ENCODE data around the gene KCNJ11. TPM values are rescaled to one million over a fixed set of nuclear protein-coding genes. Genes with fewer than 3 reads are reported as not detected.
"Not testable (repeated sequence)": the region's sequence is repeated elsewhere in the genome, so short reads cannot be mapped to it uniquely, and the experiment has no call there.

The KCNJ11 gene
- 29.2 TPM for total RNA-seq
- long read RNA-seq, transcript KCNJ11-201 (1 exons, 2,801 nt) = major isoform, 67 of 75 reads
- long read RNA-seq, transcript KCNJ11-204 (2 exons, 2,146 nt) = minor isoform, 5 of 75 reads
- long read RNA-seq, partial matches to known transcripts = 0 of 75 reads
- long read RNA-seq, other reads (novel, unspliced or antisense) = 3 of 75 reads

GRCh38 chr11:17388609-17389210 is at the start of gene KCNJ11:
KCNJ11 (minus strand) TSS chr11:17388659; CDS start chr11:17388091, 568 bp downstream.
- DNase-seq (no peak), ATAC-seq (peak; percentile 26)
- intact Hi-C loops (cut with micrococcal nuclease) = no loop called here

DNA sequence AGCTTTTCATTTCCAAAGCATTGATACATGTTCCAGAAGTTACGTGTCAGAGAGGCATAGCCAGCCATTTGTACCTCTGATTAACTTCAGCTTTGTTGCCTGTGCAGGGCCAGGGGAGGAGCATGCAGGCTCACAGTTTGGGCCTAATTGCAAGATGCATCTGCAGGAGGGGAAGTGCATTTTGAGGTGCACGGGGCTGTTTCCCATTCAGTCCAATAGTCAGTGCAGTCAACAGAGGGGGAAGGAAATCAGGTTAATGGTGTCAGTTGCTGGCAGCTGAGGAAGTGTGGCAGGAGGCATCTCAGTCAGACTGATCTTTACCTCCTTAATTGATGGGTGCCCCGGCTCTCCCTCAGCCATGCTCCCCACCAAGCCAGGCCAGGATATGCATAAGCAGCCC is 48.9 kb upstream of the KCNJ11 start:
- ATAC-seq (no peak), DNase-seq (no peak)
- intact Hi-C loops (cut with micrococcal nuclease) = no loop called here

- no peak for ATAC-seq
- intact Hi-C loops (cut with micrococcal nuclease) = no loop called here
- no peak for DNase-seq
Measured at GRCh38 chr11:17434108-17434507, 45.6 kb upstream of the KCNJ11 start.

DNA sequence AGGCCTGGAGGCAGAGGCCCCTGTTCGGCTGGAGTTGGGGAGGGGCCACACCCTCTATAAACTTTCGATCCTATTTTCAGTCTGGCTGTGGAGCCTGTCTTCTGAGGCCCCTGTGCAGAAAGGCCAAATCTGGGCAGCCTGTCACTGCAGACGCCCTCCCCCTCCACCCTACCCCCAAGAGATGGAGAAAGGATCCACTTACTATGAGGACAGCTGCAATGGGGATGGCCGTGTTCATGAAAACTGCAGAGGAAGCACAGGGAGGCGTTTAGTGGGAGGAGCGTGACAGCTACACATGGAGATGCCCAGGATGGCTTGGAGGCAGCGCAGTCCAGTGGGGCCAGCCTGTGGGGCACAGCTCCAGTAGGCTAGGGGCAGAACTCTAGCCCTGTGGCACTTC is 43.5 kb upstream of the KCNJ11 start:
- ATAC-seq (no peak), DNase-seq (no peak)
- intact Hi-C loops (cut with micrococcal nuclease) = no loop called here

GRCh38 chr11:17431139-17431538 is 42.7 kb upstream of the KCNJ11 start:
- ATAC-seq (no peak), DNase-seq (no peak)
- intact Hi-C loops (cut with micrococcal nuclease) = no loop called here

DNA sequence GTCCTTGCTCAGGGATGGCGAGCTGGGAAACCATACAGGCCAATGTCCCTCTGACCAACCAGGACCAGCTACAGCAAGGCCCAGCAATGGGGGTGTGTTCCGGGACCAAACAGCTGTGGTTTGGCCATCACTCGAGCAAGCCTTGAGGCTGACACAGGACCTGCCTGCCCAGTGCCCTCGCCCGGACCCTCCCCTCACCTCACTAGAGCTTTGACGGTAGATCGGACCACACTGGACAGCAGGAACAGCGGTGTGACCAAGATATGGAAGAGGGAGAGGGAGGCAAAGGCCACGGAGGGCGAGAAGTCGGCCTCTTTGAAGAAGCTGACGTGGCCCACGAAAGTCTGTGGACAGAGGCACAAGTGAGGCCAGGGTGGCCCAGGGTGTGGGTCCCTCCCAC is 42.2 kb upstream of the KCNJ11 start:
- intact Hi-C loops (cut with micrococcal nuclease) = no loop called here
- DNase-seq (no peak), ATAC-seq (no peak)

DNA sequence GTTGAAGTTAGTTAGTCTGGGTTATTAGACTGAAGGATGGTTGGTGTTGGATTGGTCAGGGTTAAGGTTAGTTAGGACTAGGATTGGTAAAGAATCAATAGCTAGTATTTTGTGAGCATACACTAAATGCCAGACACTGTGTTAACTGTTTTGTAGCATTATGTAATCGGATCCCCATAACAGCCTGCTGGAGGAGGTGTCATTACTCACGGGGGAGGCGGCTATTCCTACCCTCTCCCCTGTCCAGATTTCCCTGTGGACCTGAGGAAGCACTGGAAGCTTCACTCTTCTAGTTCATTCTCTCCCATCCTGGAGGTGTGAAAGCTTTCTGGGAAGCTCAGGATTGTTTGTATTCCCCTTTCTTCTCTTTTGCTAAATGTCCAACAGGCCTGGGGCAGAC is 40.5 kb upstream of the KCNJ11 start:
- DNase-seq (no peak), ATAC-seq (no peak)
- intact Hi-C loops (cut with micrococcal nuclease) = no loop called here

GRCh38 chr11:17428261-17428660 is 39.8 kb upstream of the KCNJ11 start:
- intact Hi-C loops (cut with micrococcal nuclease) = no loop called here
- no peak for ATAC-seq
- DNase-seq = no peak

DNA sequence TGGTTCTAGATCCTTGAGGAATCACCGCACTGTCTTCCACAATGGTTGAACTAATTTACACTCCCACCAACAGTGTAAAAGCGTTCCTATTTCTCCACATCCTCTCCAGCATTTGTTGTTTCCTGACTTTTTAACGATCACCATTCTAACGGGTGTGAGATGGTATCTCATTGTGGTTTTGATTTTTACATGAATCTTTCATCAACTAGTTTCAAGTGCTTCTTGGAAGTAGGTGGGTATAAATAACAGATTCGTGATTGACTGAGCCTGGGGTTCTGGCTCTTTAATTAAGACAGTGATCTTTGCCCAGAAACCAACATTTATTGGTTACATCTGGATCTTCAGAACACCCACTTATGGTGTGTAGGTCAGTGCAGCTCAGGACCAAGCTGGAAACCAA is 37.8 kb upstream of the KCNJ11 start:
- DNase-seq; intact Hi-C loops (cut with micrococcal nuclease); ATAC-seq: not testable (repeated sequence)

GRCh38 chr11:17423533-17424310 is 35.3 kb upstream of the KCNJ11 start:
- intact Hi-C loops (cut with micrococcal nuclease) = no loop called here
- DNase-seq = no peak

GRCh38 chr11:17421781-17422180 is 33.3 kb upstream of the KCNJ11 start:
- DNase-seq = no peak
- peak; percentile 72 for ATAC-seq
- intact Hi-C loops (cut with micrococcal nuclease) = no loop called here

More at GRCh38 chr11:17423533-17424310, 35.3 kb upstream of the KCNJ11 start:
- ATAC-seq = no peak

DNA sequence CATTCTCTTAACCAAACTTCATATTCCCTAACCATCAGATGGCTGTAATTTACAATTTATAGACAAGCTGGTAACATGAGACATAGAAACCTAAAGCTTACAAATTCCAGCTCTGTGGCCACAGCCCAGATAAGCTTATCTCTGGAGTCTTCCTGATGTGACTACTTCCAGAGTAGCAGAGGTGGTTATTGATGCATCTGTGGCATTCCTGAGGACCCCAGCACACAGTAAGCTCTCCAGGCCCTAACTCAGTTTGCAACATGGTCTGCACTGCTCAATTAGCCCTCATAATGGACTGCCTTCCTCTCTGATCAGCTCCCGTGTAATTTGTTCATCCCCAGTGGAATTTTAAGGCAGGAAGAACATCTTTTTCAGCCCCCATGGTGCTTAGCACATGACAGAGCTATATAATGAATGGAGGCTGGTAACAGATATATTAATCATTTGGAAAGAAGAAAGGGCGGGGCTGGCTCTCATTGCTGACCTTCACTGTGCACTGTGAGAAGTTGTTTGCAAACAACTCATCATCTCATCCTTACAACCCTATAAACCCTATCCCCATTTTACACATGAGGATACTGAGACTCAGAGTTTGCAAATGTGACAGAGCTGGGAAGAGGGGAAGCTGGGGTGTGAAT is 30.1 kb upstream of the KCNJ11 start:
- no peak for ATAC-seq

GRCh38 chr11:17416492-17416891 is 28.0 kb upstream of the KCNJ11 start:
- ATAC-seq (peak; percentile 6), DNase-seq (no peak)
- intact Hi-C loops (cut with micrococcal nuclease) = no loop called here

More for the DNA sequence above, 30.1 kb upstream of the KCNJ11 start:
- intact Hi-C loops (cut with micrococcal nuclease) = no loop called here
- no peak for DNase-seq

GRCh38 chr11:17415523-17416104 is 27.2 kb upstream of the KCNJ11 start:
- DNase-seq (peak; percentile 63), ATAC-seq (peak; percentile 91)
- intact Hi-C loops (cut with micrococcal nuclease) = no loop called here

- no peak for ATAC-seq
- no peak for DNase-seq
- intact Hi-C loops (cut with micrococcal nuclease) = no loop called here
Measured at GRCh38 chr11:17414992-17415391, 26.5 kb upstream of the KCNJ11 start.

- intact Hi-C loops (cut with micrococcal nuclease) = no loop called here
- DNase-seq (no peak), ATAC-seq (no peak)
Measured at GRCh38 chr11:17414317-17414737, 25.9 kb upstream of the KCNJ11 start.

DNA sequence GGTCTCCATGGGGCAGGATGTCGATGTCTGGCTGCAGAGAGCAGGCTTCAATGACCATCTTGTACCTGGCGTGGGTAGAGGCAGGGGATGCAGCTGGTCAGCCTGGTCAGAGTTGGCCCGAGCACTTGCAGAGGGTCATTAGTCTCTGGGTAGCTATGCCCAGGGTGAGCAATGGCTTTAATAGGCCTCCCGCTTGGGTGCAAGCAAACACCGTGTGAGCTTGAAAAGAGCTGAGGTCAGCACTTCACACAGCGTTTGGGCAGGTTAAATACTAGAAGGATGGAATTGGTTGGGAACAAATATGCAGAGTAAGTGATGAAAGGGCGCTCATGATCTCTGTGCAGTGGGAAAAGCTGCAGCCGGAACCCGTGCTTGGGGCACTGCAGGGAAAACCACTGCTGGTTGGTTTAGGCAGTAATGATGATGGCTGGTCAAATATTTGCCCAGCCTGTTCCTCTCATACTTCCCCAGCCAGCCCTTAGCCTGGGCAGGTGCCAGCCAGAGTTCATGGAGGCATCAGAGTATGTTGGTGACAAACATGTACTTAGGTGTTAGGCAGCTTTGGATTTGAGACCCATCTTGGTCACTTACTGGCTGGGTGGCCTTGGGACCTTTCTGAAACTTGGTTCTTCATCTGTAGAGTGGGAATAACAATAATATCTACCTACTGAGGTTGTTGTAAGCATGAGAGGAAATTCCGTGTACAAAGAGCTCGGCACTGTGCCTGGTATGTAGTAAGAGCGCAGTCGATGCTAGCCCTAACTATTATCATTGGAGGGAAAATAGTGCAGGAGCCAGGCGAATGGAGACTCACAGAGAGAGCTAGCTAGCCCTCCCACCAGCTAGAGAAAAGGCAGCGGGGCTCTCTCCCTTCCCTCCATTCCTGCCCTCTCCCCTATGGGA is 25.2 kb upstream of the KCNJ11 start:
- intact Hi-C loops (cut with micrococcal nuclease) = no loop called here
- DNase-seq (no peak), ATAC-seq (no peak)

GRCh38 chr11:17412488-17413180 is 24.2 kb upstream of the KCNJ11 start:
- ATAC-seq (no peak), DNase-seq (no peak)
- intact Hi-C loops (cut with micrococcal nuclease) = no loop called here
